Measurements from ENCODE around the gene ATP8A2. TPM values are rescaled to one million over a fixed set of nuclear protein-coding genes. Genes with fewer than 3 reads are reported as not detected.

Gene ATP8A2
- total RNA-seq, 1 experiment from 2014 or later: 0.26 TPM

DNA sequence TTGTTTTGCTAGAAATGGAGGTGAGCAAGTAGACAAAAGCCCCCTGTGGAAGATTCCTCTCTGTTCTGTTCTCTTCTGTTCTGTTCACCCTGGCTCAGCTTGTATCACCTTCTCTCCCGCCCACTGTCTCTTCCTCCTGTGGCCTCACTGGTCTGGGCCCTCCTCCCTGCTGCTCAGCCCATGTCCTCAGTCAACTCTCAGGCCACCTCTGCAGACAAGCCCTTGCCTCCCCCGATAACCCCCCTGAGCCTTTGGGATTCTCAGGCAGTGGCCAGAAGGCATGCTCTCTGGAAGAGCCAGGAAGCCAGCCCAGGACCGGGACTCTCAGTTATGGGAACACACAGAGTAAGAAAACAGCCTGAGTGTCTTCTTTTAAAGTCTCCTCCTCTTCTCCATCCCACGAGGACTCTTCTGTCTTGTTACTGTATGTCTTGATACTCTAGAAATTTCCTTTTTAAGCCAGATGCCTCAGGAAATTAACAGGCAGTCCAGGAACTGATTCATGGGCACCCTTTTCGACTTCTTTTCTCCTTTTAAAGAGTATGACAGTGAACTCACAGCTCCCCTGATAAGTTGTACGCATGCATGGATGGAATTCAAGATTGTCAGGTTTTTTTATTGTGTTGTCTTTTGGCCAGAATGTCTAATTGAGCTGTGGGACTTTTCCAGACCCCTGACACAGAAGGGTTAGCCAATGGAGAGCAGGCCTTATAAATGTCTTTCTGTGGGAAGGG is 646.3 kb downstream of the ATP8A2 start:
- ChIA-PET POLR2A (interaction anchor here (0.7 kb wide), 1 partner anchor 17 kb away, joined by 3 read pairs; no protein-coding TSS in a partner anchor), CTCF (interaction anchor here (0.5 to 0.6 kb wide), 3 partner anchors 10 to 639 kb away, joined by 3 read pairs; no protein-coding TSS in a partner anchor)
- DNase-seq (ENCODE audit: unreplicated experiment): no peak
- Mint-ChIP-seq H3K27me3 (ENCODE audit: insufficient read depth, unreplicated experiment) (no peaks in the 10 kb centered on the region), H3K4me1 (ENCODE audit: insufficient read depth, unreplicated experiment) (peaks cover 41% of the 10 kb centered on the region), H3K36me3 (ENCODE audit: insufficient read depth, unreplicated experiment) (no peaks in the 10 kb centered on the region), H3K27ac (ENCODE audit: low read depth, unreplicated experiment) (no peak overlapping the region), H3K9me3 (ENCODE audit: unreplicated experiment) (no peaks in the 10 kb centered on the region), H3K4me3 (ENCODE audit: unreplicated experiment) (no peak overlapping the region)
- TF ChIP-seq, protein P1, sequence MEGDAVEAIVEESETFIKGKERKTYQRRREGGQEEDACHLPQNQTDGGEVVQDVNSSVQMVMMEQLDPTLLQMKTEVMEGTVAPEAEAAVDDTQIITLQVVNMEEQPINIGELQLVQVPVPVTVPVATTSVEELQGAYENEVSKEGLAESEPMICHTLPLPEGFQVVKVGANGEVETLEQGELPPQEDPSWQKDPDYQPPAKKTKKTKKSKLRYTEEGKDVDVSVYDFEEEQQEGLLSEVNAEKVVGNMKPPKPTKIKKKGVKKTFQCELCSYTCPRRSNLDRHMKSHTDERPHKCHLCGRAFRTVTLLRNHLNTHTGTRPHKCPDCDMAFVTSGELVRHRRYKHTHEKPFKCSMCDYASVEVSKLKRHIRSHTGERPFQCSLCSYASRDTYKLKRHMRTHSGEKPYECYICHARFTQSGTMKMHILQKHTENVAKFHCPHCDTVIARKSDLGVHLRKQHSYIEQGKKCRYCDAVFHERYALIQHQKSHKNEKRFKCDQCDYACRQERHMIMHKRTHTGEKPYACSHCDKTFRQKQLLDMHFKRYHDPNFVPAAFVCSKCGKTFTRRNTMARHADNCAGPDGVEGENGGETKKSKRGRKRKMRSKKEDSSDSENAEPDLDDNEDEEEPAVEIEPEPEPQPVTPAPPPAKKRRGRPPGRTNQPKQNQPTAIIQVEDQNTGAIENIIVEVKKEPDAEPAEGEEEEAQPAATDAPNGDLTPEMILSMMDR (IDR thresholded peaks at IDR 0.05; ENCODE audit: unreplicated experiment): no peak
- intact Hi-C loops (cut with micrococcal nuclease): no loop called here
- no TSS peak for BruUV-seq (replicated peaks)

DNA sequence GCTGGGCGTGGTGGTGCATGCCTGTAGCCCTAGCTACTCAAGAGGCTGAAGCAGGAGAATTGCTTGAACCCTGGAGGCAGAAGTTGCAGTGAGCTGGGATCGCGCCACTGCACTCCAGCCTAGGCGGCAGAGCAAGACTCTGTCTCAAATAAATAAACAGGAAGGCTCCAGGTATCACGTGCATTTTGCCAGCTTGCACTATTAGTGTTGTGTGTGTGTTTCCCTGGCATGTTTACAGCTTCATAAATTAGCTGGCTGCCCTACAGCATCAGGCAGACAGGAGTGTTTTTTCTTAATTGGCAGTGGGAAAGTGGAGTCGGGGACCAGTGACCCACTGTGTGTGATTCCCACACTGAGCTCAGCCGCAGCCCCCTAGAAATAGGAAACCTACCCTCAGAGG is 647.5 kb downstream of the ATP8A2 start:
- intact Hi-C loops (cut with micrococcal nuclease): no loop called here
- H3K4me3 Mint-ChIP-seq (ENCODE audit: unreplicated experiment): no peak overlapping the region

DNA sequence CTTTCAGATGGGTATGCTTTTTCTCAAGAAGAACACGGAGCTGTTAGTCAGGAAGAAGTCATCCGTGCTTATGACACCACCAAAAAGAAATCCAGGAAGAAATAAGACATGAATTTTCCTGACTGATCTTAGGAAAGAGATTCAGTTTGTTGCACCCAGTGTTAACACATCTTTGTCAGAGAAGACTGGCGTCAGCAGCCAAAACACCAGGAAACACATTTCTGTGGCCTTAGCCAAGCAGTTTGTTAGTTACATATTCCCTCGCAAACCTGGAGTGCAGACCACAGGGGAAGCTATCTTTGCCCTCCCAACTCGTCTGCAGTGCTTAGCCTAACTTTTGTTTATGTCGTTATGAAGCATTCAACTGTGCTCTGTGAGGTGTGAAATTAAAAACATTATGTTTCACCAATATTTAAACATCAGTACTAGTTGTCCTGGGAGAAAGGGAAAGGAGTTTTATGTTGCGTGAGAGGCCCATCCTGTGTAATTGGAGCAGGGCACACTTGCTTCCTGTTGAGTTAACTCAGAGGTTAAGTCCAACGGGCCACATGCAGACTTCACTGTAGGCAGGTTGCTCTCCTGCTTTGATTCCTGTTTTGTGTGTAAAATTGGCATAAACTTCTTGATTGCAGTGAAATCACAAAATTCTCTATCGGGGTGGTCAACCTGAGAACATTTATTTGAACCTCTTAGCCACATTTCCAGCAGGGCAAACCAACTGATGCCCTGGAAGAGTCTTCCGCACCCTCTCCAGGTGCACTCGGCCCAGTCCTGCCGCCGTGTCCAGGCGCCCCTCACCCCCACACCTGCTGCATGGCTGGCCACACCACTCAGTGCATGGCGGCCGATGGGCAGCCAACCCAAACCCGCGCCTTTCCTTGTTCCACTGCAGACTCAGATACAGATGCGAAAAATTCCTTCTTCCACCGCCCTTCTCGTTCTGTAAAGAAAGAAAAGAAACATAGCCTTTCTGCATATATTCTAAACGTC is 648.4 kb downstream of the ATP8A2 start:
- Mint-ChIP-seq H3K9me3 (ENCODE audit: unreplicated experiment) (no peaks in the 10 kb centered on the region), H3K36me3 (ENCODE audit: insufficient read depth, unreplicated experiment) (no peaks in the 10 kb centered on the region), H3K27ac (ENCODE audit: low read depth, unreplicated experiment) (no peak overlapping the region), H3K4me3 (ENCODE audit: unreplicated experiment) (no peak overlapping the region), H3K27me3 (ENCODE audit: insufficient read depth, unreplicated experiment) (no peaks in the 10 kb centered on the region), H3K4me1 (ENCODE audit: insufficient read depth, unreplicated experiment) (peaks cover 54% of the 10 kb centered on the region)
- POLR2A ChIA-PET: interaction anchor here (0.9 to 1.1 kb wide), 2 partner anchors 37 to 72 kb away, joined by 3 to 4 read pairs; no protein-coding TSS in a partner anchor
- CTCF ChIA-PET: interaction anchor here (0.6 to 0.8 kb wide), 2 partner anchors 42 to 572 kb away, joined by 3 read pairs; no protein-coding TSS in a partner anchor
- no TSS peak for BruUV-seq (replicated peaks)
- TF ChIP-seq, protein P1 (IDR thresholded peaks at IDR 0.05; ENCODE audit: unreplicated experiment): no peak
- DNase-seq (ENCODE audit: unreplicated experiment): peak; percentile 43
- intact Hi-C loops (cut with micrococcal nuclease): no loop called here

More for the DNA sequence above, 647.5 kb downstream of the ATP8A2 start:
- peaks cover 47% of the 10 kb centered on the region for H3K4me1 Mint-ChIP-seq (ENCODE audit: insufficient read depth, unreplicated experiment)
- TF ChIP-seq, protein P1 (IDR thresholded peaks at IDR 0.05; ENCODE audit: unreplicated experiment): no peak
- no peak for DNase-seq (ENCODE audit: unreplicated experiment)
- no peaks in the 10 kb centered on the region for H3K9me3 Mint-ChIP-seq (ENCODE audit: unreplicated experiment)
- no peaks in the 10 kb centered on the region for H3K27me3 Mint-ChIP-seq (ENCODE audit: insufficient read depth, unreplicated experiment)
- ChIA-PET POLR2A (interaction anchor here (1.1 kb wide), 1 partner anchor 36 kb away, joined by 3 read pairs; no protein-coding TSS in a partner anchor), CTCF (interaction anchor here (0.8 kb wide), 1 partner anchor 43 kb away, joined by 3 read pairs; no protein-coding TSS in a partner anchor)
- no peaks in the 10 kb centered on the region for H3K36me3 Mint-ChIP-seq (ENCODE audit: insufficient read depth, unreplicated experiment)
- no peak overlapping the region for H3K27ac Mint-ChIP-seq (ENCODE audit: low read depth, unreplicated experiment)
- no TSS peak for BruUV-seq (replicated peaks)

DNA sequence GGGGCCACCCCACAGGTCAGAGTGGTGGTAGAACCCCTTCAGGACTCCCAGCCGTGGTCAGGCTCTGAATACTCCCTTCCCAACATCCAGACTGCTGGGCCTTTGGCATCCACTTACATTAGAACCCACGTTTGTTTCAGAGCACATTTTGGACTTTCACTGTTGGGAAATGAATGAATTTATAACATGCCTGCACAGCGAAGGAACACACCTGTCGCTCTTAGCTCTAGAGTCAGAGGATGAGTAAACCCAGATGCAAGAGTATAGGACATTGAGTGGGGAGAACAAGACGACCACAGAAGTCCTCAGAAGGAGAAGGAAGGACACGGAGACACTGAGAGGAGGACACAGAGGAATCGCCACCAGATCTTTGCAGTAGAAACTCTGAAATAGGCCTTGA is 649.1 kb downstream of the ATP8A2 start:
- ChIA-PET CTCF (no interaction called here), POLR2A (interaction anchor here (0.9 kb wide), 1 partner anchor 73 kb away, joined by 4 read pairs; no protein-coding TSS in a partner anchor)
- peaks cover 54% of the 10 kb centered on the region for H3K4me1 Mint-ChIP-seq (ENCODE audit: insufficient read depth, unreplicated experiment)
- H3K27ac Mint-ChIP-seq (ENCODE audit: low read depth, unreplicated experiment): peak overlapping the region; percentile 3
- no peak overlapping the region for H3K4me3 Mint-ChIP-seq (ENCODE audit: unreplicated experiment)
- no peaks in the 10 kb centered on the region for H3K9me3 Mint-ChIP-seq (ENCODE audit: unreplicated experiment)
- intact Hi-C loops (cut with micrococcal nuclease): no loop called here
- TF ChIP-seq, protein P1 (IDR thresholded peaks at IDR 0.05; ENCODE audit: unreplicated experiment): no peak
- H3K27me3 Mint-ChIP-seq (ENCODE audit: insufficient read depth, unreplicated experiment): no peaks in the 10 kb centered on the region
- no peaks in the 10 kb centered on the region for H3K36me3 Mint-ChIP-seq (ENCODE audit: insufficient read depth, unreplicated experiment)
- DNase-seq (ENCODE audit: unreplicated experiment): no peak
- no TSS peak for BruUV-seq (replicated peaks)

Measured in MCF 10A (cell line).